Stimulated activated CD8-positive, alpha-beta memory T cell treated with anti-CD3 and anti-CD28 coated beads, Interleukin-15, amount 100 ng/mL, for 24 hours (primary cell): ENCODE results near the gene CTXN1.
A peak's percentile ranks its signal among the peaks of the same experiment; 100 is the strongest.
"Not testable (repeated sequence)": the region's sequence is repeated elsewhere in the genome, so short reads cannot be mapped to it uniquely, and the experiment has no call there.

ENCODE experiments used
- DNase-seq: peaks from one replicate; pipeline ENCODE4 v3.0.0-alpha.2; 2020; ENCODE audit warnings: low read depth

Gene CTXN1

GRCh38 chr19:7925171-7925851 is 624 bp downstream of the CTXN1 start:
- DNase-seq = peak; percentile 56

- DNase-seq = no peak
Measured at GRCh38 chr19:7924651-7925170, 1.2 kb downstream of the CTXN1 start.

DNA sequence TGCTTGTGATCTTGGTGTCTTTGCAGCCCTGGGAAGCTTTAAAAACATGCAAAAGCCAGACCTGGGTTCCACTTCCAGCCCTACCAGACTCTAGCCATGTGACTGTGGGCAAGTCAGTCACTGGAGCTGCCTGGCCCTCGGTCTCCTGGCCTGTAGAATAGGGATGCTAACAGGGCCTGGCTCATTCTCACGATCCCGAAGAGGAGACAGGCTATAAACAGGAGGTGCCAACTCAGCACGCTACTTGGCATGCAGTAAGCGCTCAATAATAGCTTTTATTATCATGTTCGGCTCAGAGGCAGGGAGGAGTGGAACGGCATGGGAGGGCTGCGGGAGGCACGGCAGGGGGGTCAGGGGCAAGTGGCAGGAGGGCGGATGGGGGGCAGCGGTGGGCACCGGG is 1.7 kb downstream of the CTXN1 start:
- no peak for DNase-seq

GRCh38 chr19:7923295-7924191 is 2.4 kb downstream of the CTXN1 start:
- DNase-seq = no peak

DNA sequence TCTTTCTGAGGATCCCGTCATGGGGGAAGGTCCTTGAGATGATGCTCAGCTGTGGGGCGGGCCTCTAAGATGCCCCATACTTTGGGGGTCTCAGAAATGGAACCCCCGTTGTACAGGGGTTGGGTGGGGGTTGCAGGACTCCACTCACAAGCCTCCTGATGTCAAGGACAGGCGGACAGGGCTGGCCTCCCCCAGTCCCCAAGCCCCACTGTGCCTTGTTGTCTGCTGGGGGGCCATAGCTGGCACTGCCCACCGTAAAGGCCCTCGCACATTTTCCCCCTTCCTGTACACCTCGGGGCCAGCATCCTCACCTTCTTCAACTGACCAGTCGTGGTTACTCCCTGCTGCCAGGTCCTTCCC is 3.1 kb downstream of the CTXN1 start:
- no peak for DNase-seq

DNA sequence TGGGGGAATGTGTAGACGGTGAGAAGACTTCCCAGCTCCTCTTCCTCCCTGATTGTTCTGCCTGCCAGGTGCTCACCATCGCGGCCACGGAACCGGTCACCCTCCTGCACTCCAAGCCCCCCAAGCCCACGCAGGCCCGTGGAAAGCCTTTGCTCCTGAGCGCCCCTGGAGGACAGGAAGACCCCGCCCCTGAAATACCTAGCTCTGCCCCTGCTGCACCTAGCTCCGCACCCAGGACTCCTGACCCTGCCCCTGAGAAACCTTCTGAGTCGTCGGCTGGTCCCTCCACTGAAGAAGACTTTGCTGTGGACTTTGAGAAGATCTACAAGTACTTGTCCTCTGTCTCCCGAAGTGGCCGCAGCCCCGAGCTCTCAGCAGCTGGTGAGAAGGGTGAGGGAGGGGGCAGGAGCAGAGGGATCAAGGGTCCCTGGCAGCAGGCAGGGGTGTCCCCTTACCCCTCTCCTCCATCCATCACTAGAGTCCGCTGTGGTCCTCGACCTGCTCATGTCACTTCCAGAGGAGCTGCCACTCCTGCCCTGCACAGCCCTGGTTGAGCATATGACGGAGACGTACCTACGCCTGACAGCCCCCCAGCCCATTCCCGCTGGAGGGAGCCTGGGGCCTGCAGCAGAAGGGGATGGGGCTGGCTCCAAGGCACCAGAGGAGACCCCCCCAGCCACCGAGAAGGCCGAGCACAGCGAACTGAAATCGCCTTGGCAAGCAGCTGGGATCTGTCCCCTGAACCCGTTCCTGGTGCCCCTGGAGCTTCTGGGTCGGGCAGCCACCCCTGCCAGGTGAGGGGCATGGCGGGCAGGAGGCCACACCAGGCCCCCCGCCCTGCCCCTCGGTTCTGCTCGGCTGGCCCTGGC is 3.7 kb downstream of the CTXN1 start:
- no peak for DNase-seq

DNA sequence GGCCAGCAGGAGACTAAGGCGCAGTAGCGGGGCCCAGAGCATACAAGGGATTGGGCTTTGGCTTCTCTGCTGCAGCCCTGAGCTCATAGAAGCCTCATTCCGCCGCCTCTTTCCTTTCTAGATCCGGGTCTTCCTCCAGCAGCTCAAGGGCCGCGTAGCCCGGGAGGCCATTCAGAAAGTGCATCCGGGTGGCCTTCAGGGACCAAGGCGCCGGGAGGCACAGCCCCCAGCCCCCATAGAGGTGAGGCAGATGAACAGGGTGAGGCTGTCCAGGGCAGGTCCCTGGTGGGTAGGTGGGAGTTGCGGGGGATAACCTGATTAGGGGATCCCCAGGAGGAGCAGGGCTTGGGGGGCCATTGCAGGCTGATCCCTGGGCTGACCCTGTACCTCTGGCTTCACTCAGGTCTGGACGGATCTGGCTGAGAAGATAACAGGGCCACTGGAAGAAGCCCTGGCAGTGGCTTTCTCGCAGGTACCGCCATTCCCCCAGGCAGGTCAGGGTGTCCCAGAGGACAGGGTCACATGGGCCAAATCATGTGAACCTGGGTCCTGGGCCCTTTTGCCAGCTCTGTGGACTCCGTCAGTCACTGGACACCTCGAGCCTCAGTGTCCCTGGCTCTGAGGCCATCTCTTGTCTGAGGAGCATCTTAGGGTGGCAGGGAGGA is 4.5 kb downstream of the CTXN1 start:
- DNase-seq = no peak

- DNase-seq = peak; percentile 99
Measured at GRCh38 chr19:7920519-7921301, 5.2 kb downstream of the CTXN1 start.

DNA sequence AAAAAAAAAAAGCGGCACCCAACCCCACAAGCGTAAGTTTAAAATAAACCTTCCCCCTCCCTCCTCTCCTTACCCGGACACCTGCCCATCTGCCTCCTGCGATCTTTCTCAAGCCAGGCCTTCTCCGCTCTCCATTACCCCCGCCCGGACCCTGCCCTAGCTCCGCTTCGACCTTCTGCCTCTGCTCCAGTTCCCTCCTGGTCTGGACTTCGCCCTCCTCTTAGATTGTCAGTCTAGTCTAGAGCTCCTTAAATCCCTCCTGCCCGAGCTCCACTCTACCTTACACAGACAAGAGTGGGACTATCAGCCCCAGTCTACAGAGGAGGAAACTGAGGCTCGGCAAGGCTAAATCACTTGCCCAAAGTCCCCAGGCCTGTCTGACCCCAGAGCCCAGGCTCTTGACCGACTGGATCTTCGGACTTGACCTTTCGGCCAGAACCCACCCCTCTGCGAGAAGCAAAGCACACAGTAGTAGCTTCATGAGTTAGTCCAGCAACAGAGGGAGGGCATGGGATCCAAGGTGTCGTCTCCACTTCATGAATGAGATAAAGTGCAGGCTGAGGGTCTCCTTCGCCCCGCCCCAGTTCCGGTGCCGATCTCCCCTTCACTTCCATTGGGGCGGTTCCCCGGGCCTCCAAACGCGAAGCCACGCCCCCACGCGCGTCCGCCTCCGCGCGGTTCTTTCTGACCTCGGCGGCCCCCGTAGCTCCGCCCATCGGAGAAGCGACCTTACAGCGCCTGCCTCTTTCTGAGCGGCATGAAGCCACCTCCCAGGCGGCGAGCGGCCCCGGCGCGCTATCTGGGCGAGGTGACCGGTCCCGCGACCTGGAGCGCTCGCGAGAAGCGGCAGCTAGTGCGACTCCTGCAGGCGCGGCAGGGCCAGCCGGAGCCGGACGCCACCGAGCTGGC is 6.1 kb downstream of the CTXN1 start, which contains the start of gene SNAPC2:
SNAPC2 (plus strand) TSS at position 729 of the 909 bp plus-strand sequence; CDS start at position 758, 29 bp downstream.
- DNase-seq = peak; percentile 90

- DNase-seq = no peak
Measured at GRCh38 chr19:7918615-7919421, 7.1 kb downstream of the CTXN1 start.

GRCh38 chr19:7918062-7918614 is 7.8 kb downstream of the CTXN1 start:
- not testable (repeated sequence) for DNase-seq

DNA sequence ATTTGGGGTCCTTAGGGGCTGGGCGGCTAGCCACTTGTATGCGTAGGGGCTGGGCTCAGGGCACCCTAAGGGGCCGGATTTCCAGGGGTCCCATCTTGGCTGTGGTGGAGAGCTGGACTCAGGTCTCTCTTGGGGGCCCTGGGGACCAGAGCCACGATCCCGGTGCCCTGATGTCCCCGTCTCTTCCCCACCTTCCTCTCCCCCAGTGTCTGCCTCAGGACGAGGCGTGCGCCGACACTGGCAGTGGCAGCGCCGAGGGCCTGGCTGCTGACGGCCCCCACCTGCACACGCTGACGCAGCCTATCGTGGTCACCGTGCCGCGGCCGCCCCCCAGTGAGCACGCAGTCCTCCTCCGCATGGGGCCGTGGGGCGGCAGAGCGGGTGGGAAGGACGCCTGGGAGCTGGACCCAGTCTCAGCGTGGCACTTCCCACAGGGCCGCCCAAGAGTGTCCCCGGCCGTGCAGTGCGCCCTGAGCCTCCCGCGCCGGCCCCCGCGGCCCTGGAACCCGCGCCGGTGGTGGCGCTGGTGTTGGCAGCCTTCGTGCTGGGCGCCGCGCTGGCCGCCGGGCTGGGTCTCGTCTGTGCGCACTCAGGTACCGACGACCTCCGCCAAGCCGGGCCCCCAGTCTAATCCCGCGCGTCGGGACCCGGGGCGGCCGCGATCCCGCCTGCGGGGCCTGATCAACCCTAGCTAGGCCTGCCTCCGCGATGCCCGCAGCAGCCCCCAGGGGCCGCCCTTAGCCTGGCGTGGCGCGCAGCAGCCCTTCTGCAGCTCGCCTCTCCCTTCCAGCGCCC is 8.5 kb downstream of the CTXN1 start:
- DNase-seq = no peak

DNA sequence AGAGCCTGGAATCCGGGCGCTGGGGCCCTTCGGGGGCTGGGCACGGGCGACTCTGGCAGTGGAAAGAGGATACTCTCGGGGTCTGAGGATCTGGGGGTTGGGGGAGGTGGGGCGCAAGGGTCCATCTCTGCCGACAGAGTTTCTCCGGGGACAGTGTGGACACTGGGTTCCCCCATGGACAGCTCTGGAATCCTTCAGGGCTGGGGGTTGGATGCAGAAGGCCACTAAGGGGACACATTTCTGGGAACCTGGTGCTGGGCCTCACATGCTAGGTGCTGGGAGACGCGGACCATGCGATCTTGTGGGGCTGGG is 9.0 kb downstream of the CTXN1 start:
- DNase-seq = no peak

- no peak for DNase-seq
Measured at GRCh38 chr19:7916103-7916954, 9.6 kb downstream of the CTXN1 start.

DNA sequence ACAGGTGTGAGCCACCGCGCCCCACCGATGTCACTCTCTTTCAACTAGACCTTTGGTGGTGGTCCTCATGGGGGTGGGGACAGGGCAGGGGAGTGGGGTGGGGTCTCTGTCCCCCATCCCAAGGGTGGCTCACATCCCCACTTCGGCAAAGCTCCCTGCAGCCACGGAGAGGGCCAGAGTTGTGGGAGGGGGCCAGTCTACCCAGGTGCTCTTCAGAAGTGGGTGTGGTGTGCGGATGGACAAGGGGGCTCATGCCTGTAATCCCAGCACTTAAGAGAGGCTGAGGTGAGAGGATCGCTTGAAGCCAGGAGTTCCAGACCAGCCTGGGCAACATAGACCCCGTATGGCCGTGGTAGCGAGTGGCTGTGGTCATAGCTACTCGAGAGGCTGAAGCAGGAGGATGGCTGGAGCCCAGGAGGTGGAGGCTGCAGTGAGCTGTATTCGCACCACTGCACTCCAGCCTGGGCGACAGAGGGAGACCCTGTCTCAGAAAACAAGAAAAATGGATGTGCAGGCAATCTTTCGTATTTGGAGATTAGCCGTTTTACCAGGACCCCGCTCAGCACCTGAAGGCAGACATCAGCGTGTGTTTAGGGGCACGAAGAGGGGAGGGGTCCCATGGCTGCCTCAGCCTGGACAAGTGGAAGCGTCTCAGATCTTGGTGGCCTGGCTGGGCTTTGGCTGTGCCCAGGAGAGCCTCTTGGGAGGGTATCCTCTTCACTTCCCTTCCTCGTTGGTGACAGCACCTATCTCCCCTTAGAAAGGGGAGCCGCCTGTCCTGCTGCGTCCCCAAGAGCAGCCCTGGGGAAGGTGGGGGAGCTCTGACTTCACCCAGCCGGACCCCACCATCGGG is 10.5 kb downstream of the CTXN1 start:
- DNase-seq = no peak

- no peak for DNase-seq
Measured at GRCh38 chr19:7914598-7915045, 11.3 kb downstream of the CTXN1 start, which contains the start of gene TGFBR3L. TGFBR3L (plus strand) TSS chr19:7914830.
